Measurements from ENCODE around the gene NCKAP5. TPM values are rescaled to one million over a fixed set of nuclear protein-coding genes. Genes with fewer than 3 reads are reported as not detected.

Gene NCKAP5
- total RNA-seq (0.21 and 13.6 TPM in 2 replicates), polyA plus RNA-seq (0.21 and 0.31 TPM in 2 replicates)

DNA sequence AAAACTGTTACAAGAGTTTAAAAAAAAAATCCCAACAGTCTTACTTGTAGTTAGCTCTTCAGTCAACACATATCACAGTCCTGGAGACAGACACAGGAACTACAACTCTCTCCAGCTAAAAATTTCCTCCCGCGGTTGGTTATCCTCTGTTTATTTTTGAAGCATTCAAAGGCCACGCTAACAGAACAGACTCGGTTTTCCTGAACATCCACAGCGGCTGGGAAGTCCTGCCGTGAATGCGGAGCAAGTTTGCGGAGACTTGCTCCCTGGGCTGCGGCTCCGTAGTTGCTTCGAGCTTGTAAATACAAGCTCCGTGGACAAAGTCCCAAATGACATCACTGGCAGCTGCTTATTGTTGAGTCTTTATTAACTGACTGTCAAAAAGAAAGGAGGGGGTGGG is at the start of gene NCKAP5:
NCKAP5 (minus strand) TSS at position 292 of the 400 bp plus-strand sequence. CDS start 50,937 bp downstream, outside the sequence.
- H3K9me3 ChIP-seq (ENCODE audit: low read depth), result no peaks in the 10 kb centered on the region
- TF ChIP-seq, protein P1, sequence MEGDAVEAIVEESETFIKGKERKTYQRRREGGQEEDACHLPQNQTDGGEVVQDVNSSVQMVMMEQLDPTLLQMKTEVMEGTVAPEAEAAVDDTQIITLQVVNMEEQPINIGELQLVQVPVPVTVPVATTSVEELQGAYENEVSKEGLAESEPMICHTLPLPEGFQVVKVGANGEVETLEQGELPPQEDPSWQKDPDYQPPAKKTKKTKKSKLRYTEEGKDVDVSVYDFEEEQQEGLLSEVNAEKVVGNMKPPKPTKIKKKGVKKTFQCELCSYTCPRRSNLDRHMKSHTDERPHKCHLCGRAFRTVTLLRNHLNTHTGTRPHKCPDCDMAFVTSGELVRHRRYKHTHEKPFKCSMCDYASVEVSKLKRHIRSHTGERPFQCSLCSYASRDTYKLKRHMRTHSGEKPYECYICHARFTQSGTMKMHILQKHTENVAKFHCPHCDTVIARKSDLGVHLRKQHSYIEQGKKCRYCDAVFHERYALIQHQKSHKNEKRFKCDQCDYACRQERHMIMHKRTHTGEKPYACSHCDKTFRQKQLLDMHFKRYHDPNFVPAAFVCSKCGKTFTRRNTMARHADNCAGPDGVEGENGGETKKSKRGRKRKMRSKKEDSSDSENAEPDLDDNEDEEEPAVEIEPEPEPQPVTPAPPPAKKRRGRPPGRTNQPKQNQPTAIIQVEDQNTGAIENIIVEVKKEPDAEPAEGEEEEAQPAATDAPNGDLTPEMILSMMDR (IDR thresholded peaks at IDR 0.05; ENCODE audit: low read depth, low read length), result no peak
- DNase-seq (ENCODE audit: low read depth in 1 of 2, low spot score in 1 of 2), result peak; percentile 13 to 47
- H3K4me3 ChIP-seq, result no peak within 1 kb of the TSS
- H3K27me3 ChIP-seq, result no peaks in the 10 kb centered on the region
- no peak within 1 kb of the TSS for H3K27ac ChIP-seq
- peaks cover 8% of the 10 kb centered on the region for H3K4me1 ChIP-seq (ENCODE audit: low read depth)
- H3K36me3 ChIP-seq, result no peaks in the 10 kb centered on the region

DNA sequence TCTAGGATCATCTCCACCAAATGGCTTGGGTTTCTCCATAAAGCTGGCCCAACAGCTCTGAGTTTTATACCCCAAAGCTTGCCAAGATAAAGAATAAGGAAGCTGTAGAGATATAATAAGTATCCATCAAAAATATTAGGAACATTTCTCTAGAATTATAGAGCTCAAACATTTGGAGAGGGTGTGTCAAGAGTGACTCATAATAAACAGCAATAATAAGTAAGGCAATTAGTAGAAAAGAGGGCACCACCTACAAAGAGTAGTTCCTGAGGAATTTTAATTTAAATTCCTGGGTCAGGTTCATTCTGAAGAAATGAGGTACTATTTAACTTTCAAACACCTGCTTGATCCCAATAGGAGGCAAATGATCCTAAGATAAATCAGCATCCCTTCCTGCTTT is 41.4 kb upstream of the NCKAP5 start:
- H3K36me3 ChIP-seq, result no peaks in the 10 kb centered on the region
- no peak overlapping the region for H3K27ac ChIP-seq
- TF ChIP-seq, protein P1 (IDR thresholded peaks at IDR 0.05; ENCODE audit: low read depth, low read length), result no peak
- no peaks in the 10 kb centered on the region for H3K9me3 ChIP-seq (ENCODE audit: low read depth)
- H3K4me1 ChIP-seq (ENCODE audit: low read depth), result no peaks in the 10 kb centered on the region
- H3K27me3 ChIP-seq, result no peaks in the 10 kb centered on the region
- DNase-seq (ENCODE audit: low read depth in 1 of 2, low spot score in 1 of 2), result no peak
- no peak overlapping the region for H3K4me3 ChIP-seq

DNA sequence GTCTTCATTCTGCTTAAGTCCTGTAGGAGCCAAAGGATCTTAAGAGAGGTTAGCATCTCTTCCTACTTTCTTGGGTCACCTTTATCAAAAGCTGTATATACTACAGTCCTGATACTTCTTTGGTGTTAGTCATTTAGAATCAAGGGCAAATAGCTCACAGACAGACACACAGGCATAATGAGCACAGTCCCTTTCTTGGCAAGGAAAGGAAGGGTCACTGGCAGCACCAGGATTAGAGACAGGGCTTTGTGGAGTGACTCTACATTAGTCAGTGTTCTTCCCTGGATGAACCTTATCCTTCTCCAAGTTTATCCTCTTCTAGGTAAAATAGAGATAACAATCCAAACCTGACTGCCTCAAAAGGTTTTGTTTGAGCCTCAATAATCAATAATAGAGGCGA is 40.0 kb upstream of the NCKAP5 start:
- H3K27ac ChIP-seq, result no peak overlapping the region
- no peaks in the 10 kb centered on the region for H3K4me1 ChIP-seq (ENCODE audit: low read depth)
- H3K36me3 ChIP-seq, result no peaks in the 10 kb centered on the region
- H3K4me3 ChIP-seq, result no peak overlapping the region
- no peaks in the 10 kb centered on the region for H3K9me3 ChIP-seq (ENCODE audit: low read depth)
- TF ChIP-seq, protein P1 (IDR thresholded peaks at IDR 0.05; ENCODE audit: low read depth, low read length), result no peak
- no peaks in the 10 kb centered on the region for H3K27me3 ChIP-seq
- DNase-seq (ENCODE audit: low read depth in 1 of 2, low spot score in 1 of 2), result no peak

DNA sequence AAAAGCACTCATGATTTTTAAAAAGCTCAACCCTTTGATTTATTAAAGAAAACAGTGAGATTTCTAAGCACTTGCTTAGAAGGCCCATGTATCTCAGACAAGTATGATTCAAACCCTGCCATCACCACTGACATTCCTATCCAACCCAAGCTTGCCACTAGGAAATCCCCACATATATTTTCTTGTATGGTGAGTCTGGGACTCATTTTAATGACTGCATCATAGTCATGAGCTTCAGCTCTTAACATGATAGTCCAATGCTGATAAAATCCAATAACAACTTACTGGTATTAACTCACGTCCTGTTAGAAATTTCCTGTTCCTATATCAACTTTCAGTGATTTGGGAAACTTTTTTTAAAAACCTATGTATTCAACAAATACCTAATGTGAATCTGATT is 39.4 kb upstream of the NCKAP5 start:
- no peaks in the 10 kb centered on the region for H3K27me3 ChIP-seq

DNA sequence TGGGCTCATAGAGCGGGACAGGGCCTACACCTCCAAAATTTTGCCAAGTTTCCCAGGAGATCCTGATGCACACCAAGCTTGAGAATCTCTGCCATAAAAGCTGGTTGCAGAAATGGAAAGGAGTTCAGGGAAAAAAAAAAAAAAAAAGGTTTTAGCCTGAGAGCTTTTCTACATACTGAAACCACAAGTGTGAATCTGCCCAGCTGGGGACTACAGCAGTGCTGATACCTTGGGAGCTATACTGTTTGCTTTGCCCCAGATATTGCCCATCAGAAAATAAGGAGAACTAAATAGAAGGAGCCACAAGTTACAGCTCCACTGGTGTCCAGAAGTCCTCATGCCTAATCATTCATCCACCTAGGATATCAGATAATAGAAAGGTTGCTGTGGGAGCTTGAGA is 38.4 kb upstream of the NCKAP5 start:
- H3K4me3 ChIP-seq, result no peak overlapping the region
- H3K27me3 ChIP-seq, result no peaks in the 10 kb centered on the region
- TF ChIP-seq, protein P1 (IDR thresholded peaks at IDR 0.05; ENCODE audit: low read depth, low read length), result no peak
- H3K9me3 ChIP-seq (ENCODE audit: low read depth), result no peaks in the 10 kb centered on the region
- no peaks in the 10 kb centered on the region for H3K36me3 ChIP-seq
- no peak for DNase-seq (ENCODE audit: low read depth in 1 of 2, low spot score in 1 of 2)
- H3K27ac ChIP-seq, result no peak overlapping the region
- no peaks in the 10 kb centered on the region for H3K4me1 ChIP-seq (ENCODE audit: low read depth)

More for the DNA sequence above, 39.4 kb upstream of the NCKAP5 start:
- Histone ChIP-seq H3K27ac (no peak overlapping the region), H3K4me1 (ENCODE audit: low read depth) (no peaks in the 10 kb centered on the region), H3K4me3 (no peak overlapping the region), H3K9me3 (ENCODE audit: low read depth) (no peaks in the 10 kb centered on the region), H3K36me3 (no peaks in the 10 kb centered on the region)
- DNase-seq (ENCODE audit: low read depth in 1 of 2, low spot score in 1 of 2), result no peak
- TF ChIP-seq, protein P1 (IDR thresholded peaks at IDR 0.05; ENCODE audit: low read depth, low read length), result no peak

DNA sequence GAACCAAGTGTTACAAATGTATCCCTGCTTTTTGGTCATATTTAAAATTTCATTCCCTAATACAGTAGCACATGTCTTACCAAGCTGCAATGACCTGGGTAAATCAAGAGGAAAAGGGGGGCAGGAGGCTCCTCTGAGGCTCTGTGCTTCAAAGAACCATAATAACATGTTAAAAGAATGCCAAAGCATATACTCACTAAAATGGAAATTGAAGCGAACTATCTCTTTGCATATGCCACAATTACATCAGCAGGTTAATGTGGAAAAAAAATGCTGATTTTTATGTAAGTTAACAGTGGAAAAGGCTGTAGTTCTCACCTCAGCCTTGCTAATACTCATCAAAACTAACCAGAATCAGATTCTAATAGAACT is 37.5 kb upstream of the NCKAP5 start:
- TF ChIP-seq, protein P1 (IDR thresholded peaks at IDR 0.05; ENCODE audit: low read depth, low read length), result no peak
- H3K9me3 ChIP-seq (ENCODE audit: low read depth), result no peaks in the 10 kb centered on the region
- no peaks in the 10 kb centered on the region for H3K36me3 ChIP-seq
- H3K27me3 ChIP-seq, result no peaks in the 10 kb centered on the region
- H3K27ac ChIP-seq, result no peak overlapping the region
- no peaks in the 10 kb centered on the region for H3K4me1 ChIP-seq (ENCODE audit: low read depth)
- no peak for DNase-seq (ENCODE audit: low read depth in 1 of 2, low spot score in 1 of 2)
- no peak overlapping the region for H3K4me3 ChIP-seq

Data from cardiac muscle cell (in vitro differentiated cells and primary cell).